ENCODE results near the gene CNTN5.

CNTN5 gene

DNA sequence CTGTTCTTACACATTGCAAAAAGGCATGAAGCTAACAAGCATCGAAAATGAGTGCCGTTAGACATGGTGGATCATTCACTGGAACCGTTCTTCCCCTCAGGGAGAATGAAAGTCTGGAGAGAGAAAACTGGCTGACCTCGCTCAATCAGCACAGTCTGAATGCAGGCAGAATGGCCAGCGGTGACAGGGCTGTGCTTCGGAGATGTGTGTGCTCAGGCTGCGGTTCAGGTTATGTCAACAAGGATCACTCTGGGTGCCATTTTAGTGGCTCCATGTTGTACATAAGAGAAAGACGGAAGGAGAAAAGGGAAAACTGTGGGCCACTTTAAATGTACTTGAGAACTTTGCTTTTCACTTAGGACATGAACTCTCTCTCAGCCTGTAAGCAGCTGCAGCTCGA lies 916.6 kb downstream of the CNTN5 start:
- Histone ChIP-seq H3K79me1 (ENCODE audit: low read length) (no peaks in the 10 kb centered on the region), H3K9ac (ENCODE audit: low read length) (no peak overlapping the region)
- WGBS (ENCODE audit: extremely low coverage, insufficient coverage, insufficient read length) = no CpG with 5 or more reads among the region's 9 CpGs

DNA sequence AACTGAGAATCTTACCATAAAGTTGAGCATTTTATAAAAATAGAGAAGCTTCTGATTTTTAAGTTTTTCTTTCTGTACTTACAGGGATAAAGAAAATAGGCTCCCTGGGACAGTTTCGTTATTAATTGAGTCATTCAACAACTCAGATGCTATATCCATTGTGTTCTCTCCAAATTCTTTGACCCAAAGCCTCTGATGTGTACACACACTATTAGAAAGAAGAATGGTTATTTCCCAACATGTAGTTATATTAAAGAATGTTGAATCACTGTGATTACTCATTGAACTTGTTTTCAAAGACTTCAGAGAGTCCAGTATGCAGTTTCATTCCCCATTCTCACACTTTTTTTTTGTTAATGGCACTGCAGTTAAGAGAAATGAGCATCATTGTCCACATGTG lies 932.1 kb downstream of the CNTN5 start:
- Histone ChIP-seq H3K4me1 (ENCODE audit: control insufficient read depth in 1 of 2, insufficient read depth in 2 of 2, low read length in 2 of 2) (no peaks in the 10 kb centered on the region), H3K27me3 (ENCODE audit: insufficient read depth, low read length) (no peaks in the 10 kb centered on the region), H3K9me3 (ENCODE audit: insufficient read depth, low read depth, low read length) (no peaks in the 10 kb centered on the region), H3K18ac (ENCODE audit: low read length) (no peak overlapping the region), H3K79me2 (ENCODE audit: control insufficient read depth, insufficient read depth, low read length, poor library complexity) (no peaks in the 10 kb centered on the region), H3K4me3 (ENCODE audit: low read depth, low read length) (no peak overlapping the region), H3K79me1 (ENCODE audit: low read length) (no peaks in the 10 kb centered on the region), H4K8ac (ENCODE audit: low read depth, low read length) (no peak overlapping the region), H3K4me2 (ENCODE audit: low read length) (no peak overlapping the region), H3K4ac (ENCODE audit: low read depth, low read length) (no peak overlapping the region), H3K27ac (ENCODE audit: low read depth, low read length) (no peak overlapping the region), H4K12ac (ENCODE audit: low read depth, low read length) (no peak overlapping the region), H2BK12ac (ENCODE audit: low read length) (no peak overlapping the region), H2AK5ac (ENCODE audit: low read length) (no peak overlapping the region), H4K91ac (ENCODE audit: low read depth, low read length) (no peak overlapping the region), H2AFZ (ENCODE audit: insufficient read depth, low read length, poor library complexity) (no peak overlapping the region), H3K14ac (ENCODE audit: low read length) (no peak overlapping the region), H3K23ac (ENCODE audit: low read length) (no peak overlapping the region), H2BK5ac (ENCODE audit: low read depth, low read length, poor library complexity) (no peak overlapping the region), H3K9ac (ENCODE audit: low read length) (no peak overlapping the region), H3K36me3 (ENCODE audit: control insufficient read depth in 1 of 2, insufficient read depth in 2 of 2, low read length in 2 of 2) (no peaks in the 10 kb centered on the region), H2BK120ac (ENCODE audit: insufficient read depth, low read length, poor library complexity) (no peak overlapping the region)
- WGBS (ENCODE audit: extremely low coverage, insufficient coverage, insufficient read length) = no CpG with 5 or more reads among the region's 1 CpG
- DNase-seq = peak in 1 of 2 donors; percentile 1

More for the DNA sequence above, 916.6 kb downstream of the CNTN5 start:
- Histone ChIP-seq H3K27ac (ENCODE audit: low read depth, low read length) (no peak overlapping the region), H3K4ac (ENCODE audit: low read depth, low read length) (no peak overlapping the region), H3K36me3 (ENCODE audit: control insufficient read depth in 1 of 2, insufficient read depth in 2 of 2, low read length in 2 of 2) (no peaks in the 10 kb centered on the region), H4K8ac (ENCODE audit: low read depth, low read length) (no peak overlapping the region), H4K91ac (ENCODE audit: low read depth, low read length) (no peak overlapping the region), H3K27me3 (ENCODE audit: insufficient read depth, low read length) (no peaks in the 10 kb centered on the region), H2AFZ (ENCODE audit: insufficient read depth, low read length, poor library complexity) (no peak overlapping the region), H3K18ac (ENCODE audit: low read length) (no peak overlapping the region), H2BK12ac (ENCODE audit: low read length) (no peak overlapping the region), H3K23ac (ENCODE audit: low read length) (no peak overlapping the region), H3K4me1 (ENCODE audit: control insufficient read depth in 1 of 2, insufficient read depth in 2 of 2, low read length in 2 of 2) (no peaks in the 10 kb centered on the region), H2BK120ac (ENCODE audit: insufficient read depth, low read length, poor library complexity) (no peak overlapping the region), H2AK5ac (ENCODE audit: low read length) (no peak overlapping the region), H2BK5ac (ENCODE audit: low read depth, low read length, poor library complexity) (no peak overlapping the region), H3K9me3 (ENCODE audit: insufficient read depth, low read depth, low read length) (no peaks in the 10 kb centered on the region), H3K4me3 (ENCODE audit: low read depth, low read length) (no peak overlapping the region), H3K14ac (ENCODE audit: low read length) (no peak overlapping the region), H3K79me2 (ENCODE audit: control insufficient read depth, insufficient read depth, low read length, poor library complexity) (no peaks in the 10 kb centered on the region), H4K12ac (ENCODE audit: low read depth, low read length) (no peak overlapping the region), H3K4me2 (ENCODE audit: low read length) (no peak overlapping the region)
- no peak for DNase-seq

DNA sequence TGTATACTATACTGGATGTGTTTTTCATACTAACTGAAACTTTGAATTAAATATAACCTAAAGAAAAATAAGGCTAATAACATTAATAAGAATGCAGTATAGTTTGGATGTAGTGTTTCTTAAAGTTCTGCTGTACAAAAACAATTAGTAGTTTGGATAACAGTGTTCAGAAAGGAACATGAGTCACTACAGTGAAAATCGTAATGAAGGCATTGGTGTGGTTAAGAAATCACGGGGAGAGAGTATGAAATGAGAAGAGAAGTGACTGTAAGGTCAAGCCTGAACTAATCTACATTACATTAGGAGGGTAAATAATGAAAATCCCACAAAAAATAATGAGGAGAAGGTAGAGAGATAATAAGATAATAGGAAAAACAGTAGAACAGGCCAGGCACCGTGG lies 939.8 kb downstream of the CNTN5 start:
- Histone ChIP-seq H3K79me1 (ENCODE audit: low read length) (no peaks in the 10 kb centered on the region), H4K12ac (ENCODE audit: low read depth, low read length) (no peak overlapping the region), H3K79me2 (ENCODE audit: control insufficient read depth, insufficient read depth, low read length, poor library complexity) (no peaks in the 10 kb centered on the region), H3K27me3 (ENCODE audit: insufficient read depth, low read length) (no peaks in the 10 kb centered on the region), H2BK5ac (ENCODE audit: low read depth, low read length, poor library complexity) (no peak overlapping the region), H2BK120ac (ENCODE audit: insufficient read depth, low read length, poor library complexity) (no peak overlapping the region), H3K4ac (ENCODE audit: low read depth, low read length) (no peak overlapping the region), H4K8ac (ENCODE audit: low read depth, low read length) (no peak overlapping the region), H3K36me3 (ENCODE audit: control insufficient read depth in 1 of 2, insufficient read depth in 2 of 2, low read length in 2 of 2) (no peaks in the 10 kb centered on the region), H3K9me3 (ENCODE audit: insufficient read depth, low read depth, low read length) (no peaks in the 10 kb centered on the region), H3K9ac (ENCODE audit: low read length) (no peak overlapping the region), H3K4me3 (ENCODE audit: low read depth, low read length) (no peak overlapping the region), H3K4me1 (ENCODE audit: control insufficient read depth in 1 of 2, insufficient read depth in 2 of 2, low read length in 2 of 2) (no peaks in the 10 kb centered on the region), H3K27ac (ENCODE audit: low read depth, low read length) (no peak overlapping the region), H2BK12ac (ENCODE audit: low read length) (no peak overlapping the region), H2AK5ac (ENCODE audit: low read length) (no peak overlapping the region), H4K91ac (ENCODE audit: low read depth, low read length) (no peak overlapping the region), H3K14ac (ENCODE audit: low read length) (no peak overlapping the region), H3K4me2 (ENCODE audit: low read length) (no peak overlapping the region), H3K23ac (ENCODE audit: low read length) (no peak overlapping the region), H2AFZ (ENCODE audit: insufficient read depth, low read length, poor library complexity) (no peak overlapping the region), H3K18ac (ENCODE audit: low read length) (no peak overlapping the region)
- WGBS (ENCODE audit: extremely low coverage, insufficient coverage, insufficient read length) = no CpG with 5 or more reads among the region's 3 CpGs
- DNase-seq = no peak

- H2BK5ac ChIP-seq (ENCODE audit: low read depth, low read length, poor library complexity) = no peak overlapping the region
- H3K79me2 ChIP-seq (ENCODE audit: control insufficient read depth, insufficient read depth, low read length, poor library complexity) = no peaks in the 10 kb centered on the region
- no peak overlapping the region for H3K4me3 ChIP-seq (ENCODE audit: low read depth, low read length)
- H3K79me1 ChIP-seq (ENCODE audit: low read length) = no peaks in the 10 kb centered on the region
- no peak overlapping the region for H4K8ac ChIP-seq (ENCODE audit: low read depth, low read length)
- H3K14ac ChIP-seq (ENCODE audit: low read length) = no peak overlapping the region
- no peak overlapping the region for H3K4ac ChIP-seq (ENCODE audit: low read depth, low read length)
- no peak overlapping the region for H2AK5ac ChIP-seq (ENCODE audit: low read length)
- H3K27me3 ChIP-seq (ENCODE audit: insufficient read depth, low read length) = no peaks in the 10 kb centered on the region
- H3K36me3 ChIP-seq (ENCODE audit: control insufficient read depth in 1 of 2, insufficient read depth in 2 of 2, low read length in 2 of 2) = no peaks in the 10 kb centered on the region
- no peaks in the 10 kb centered on the region for H3K4me1 ChIP-seq (ENCODE audit: control insufficient read depth in 1 of 2, insufficient read depth in 2 of 2, low read length in 2 of 2)
- H3K9me3 ChIP-seq (ENCODE audit: insufficient read depth, low read depth, low read length) = no peaks in the 10 kb centered on the region
- H3K27ac ChIP-seq (ENCODE audit: low read depth, low read length) = no peak overlapping the region
- no peak overlapping the region for H4K91ac ChIP-seq (ENCODE audit: low read depth, low read length)
- no peak overlapping the region for H3K9ac ChIP-seq (ENCODE audit: low read length)
- H3K18ac ChIP-seq (ENCODE audit: low read length) = no peak overlapping the region
- H3K4me2 ChIP-seq (ENCODE audit: low read length) = no peak overlapping the region
- H4K12ac ChIP-seq (ENCODE audit: low read depth, low read length) = no peak overlapping the region
- no peak for DNase-seq
- no peak overlapping the region for H3K23ac ChIP-seq (ENCODE audit: low read length)
- no peak overlapping the region for H2BK12ac ChIP-seq (ENCODE audit: low read length)
- H2BK120ac ChIP-seq (ENCODE audit: insufficient read depth, low read length, poor library complexity) = no peak overlapping the region
- H2AFZ ChIP-seq (ENCODE audit: insufficient read depth, low read length, poor library complexity) = no peak overlapping the region
- WGBS (ENCODE audit: extremely low coverage, insufficient coverage, insufficient read length) = no CpG with 5 or more reads among the region's 1 CpG
Observed at GRCh38 chr11:99968336-99968735, 947.6 kb downstream of the CNTN5 start.
